HG03025 (cell line): ENCODE data around the gene RPA3.
"Not testable (repeated sequence)": the region's sequence is repeated elsewhere in the genome, so short reads cannot be mapped to it uniquely, and the experiment has no call there.

ENCODE experiments used
- ATAC-seq: cut with Tn5 transposase; IDR thresholded peaks from one replicate; pipeline ENCODE4 v1.9.1; 2021; ENCODE audit warnings: mild to moderate bottlenecking, moderate library complexity; ENCODE audit not compliant: unreplicated experiment, low FRiP score

RPA3 gene

DNA sequence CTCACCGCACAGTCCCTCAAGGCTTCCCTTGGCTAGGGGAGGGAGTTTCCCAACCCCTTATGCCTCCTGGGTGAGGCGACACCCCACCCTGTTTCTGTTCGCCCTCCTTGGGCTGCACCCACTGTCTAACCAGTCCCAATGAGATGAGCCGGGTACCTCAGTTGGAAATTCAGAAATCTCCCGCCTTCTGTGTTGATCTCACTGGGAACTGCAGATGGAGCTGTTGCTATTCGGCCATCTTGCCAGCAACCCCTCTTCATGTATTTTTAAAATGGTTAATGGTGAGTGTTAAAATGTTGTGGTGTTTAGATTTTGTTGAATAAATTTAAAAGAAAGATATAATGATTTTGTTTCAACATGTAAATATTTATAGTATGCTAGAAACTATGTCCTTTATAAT is 55.9 kb downstream of the RPA3 start:
- ATAC-seq: no peak

DNA sequence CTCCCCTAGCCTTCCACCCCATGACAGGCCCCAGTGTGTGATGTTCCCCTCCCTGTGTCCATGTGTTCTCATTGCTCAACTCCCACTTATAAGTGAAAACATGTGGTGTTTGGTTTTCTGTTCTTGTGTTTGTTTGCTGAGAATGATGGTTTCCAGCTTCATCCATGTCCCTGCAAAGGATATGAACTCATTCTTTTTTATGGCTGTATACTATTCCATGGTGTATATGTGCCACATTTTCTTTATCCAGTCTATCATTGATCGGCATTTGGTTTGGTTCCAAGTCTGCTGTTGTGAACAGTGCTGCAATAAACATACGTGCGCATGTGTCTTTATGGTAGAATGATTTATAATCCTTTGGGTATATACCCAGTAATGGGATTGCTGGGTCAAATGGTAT is 61.9 kb downstream of the RPA3 start:
- not testable (repeated sequence) for ATAC-seq

GRCh38 chr7:7654964-7655715 is 63.3 kb downstream of the RPA3 start:
- ATAC-seq: no peak

DNA sequence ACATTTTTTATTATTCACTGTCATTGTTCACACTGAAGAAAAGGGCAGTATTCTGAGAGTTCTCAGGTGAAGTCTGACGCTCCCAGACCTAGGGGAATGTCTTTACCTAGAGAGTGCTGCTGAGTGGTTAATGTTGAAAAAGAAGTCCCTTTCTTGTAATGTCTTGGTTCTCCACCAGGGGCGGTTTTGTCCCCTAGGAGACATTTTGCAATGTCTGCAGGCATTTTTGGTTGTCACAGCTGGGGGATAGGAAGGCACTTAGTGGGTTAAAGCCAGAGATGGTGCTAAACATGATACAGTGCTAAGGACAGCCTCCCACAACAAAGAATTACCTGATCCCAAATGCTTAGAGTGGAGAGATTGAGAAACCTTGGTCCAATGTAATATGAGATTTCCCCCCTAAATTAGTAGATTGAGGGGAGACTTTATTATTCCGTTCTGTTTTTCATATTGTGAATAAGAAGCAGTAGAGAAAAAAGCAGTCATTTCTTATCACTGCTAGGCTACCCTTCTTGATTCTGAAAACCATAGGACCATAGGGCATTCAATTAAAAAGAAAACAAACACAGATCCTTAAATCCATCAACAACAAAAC is 64.7 kb downstream of the RPA3 start:
- no peak for ATAC-seq

- no peak for ATAC-seq
These were observed 65.4 kb downstream of the RPA3 start for GRCh38 chr7:7652798-7653540.

DNA sequence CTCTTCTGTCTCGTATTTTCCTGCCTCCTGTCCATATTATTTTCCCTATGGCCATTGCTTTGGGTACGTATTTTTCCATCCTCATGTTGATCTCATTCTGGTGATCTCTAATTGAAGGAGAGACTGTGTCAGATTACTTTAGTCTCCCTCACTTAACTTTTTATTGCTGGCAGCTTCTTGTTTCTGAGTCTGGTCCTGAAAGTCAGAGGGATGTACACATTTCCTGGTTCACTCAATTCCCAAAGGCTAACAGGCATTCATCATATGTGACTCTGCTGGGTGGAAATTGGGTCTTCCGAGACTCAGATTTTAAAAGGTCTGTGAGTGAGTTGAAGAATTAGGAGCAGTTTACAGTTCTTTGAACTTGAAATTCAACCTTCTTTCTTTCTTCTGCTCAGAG is 66.9 kb downstream of the RPA3 start:
- ATAC-seq: no peak

DNA sequence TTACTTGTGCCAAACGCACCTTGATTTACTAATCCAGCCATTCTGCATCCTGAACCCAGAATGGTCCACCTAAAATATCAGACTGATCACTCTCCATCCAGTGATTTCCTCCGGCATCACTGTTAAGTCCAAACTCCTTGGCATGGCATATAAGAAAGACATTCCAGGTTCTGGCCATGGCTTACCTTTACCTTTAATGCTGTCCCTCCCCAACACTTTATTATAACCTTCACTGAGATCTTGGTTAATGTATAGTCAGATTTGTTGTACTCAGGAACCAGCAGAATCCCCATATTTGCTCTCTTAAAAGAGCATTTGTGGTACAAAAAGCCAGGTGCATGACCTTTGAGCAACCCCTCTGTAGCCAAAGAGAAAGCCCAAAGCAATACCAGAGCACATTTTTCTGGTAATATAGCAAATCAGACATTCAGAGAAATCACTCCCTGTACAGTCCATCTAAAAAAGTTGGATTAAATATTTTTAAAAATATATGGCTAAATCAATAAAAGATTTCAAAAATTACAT is 67.7 kb downstream of the RPA3 start:
- ATAC-seq: no peak

DNA sequence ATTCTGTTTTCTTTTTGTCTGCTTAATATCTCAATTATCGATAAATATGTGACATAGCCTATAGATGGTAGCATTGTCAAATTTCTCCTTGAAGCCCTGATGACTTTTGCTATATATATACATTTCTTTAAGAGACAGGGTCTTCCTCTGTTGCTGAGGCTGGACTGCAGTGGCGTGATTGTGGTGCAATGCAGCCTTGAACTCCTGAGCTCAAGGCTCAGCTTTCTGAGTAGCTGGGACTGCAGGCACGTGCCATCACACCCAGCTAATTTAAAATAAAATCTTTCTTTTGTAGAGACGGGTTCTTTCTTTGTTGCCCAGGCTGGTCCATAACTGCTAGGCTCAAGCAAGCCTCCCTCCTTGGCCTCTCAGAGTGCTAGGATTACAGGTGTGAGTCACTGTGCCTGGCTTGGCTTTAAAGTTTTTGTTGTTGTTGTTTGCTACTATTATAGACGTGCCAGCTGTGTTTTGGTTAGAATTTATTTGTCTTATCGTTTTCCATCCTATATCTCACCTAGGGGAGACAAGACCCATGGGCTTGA is 70.8 kb downstream of the RPA3 start:
- ATAC-seq: no peak

DNA sequence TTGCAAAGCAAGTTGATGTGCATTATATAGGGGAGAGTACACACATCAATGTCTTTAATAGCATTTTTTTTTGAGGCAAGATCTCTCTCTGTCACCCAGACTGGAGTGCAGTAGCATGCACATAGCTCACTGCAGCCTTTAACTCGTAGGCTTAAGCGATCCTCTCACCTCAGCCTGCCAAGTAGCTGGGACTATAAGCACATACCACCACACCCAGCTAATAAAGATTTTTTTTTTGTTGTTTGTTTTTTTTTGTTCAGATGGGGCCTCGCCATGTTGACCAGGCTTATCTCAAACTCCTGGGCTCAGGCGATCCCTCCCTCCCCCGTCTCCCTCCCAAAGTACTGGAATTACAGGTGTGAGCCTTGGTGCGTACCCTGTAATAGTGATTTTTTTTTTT is 76.3 kb downstream of the RPA3 start:
- ATAC-seq: no peak

GRCh38 chr7:7641129-7641663 is 77.2 kb downstream of the RPA3 start:
- peak; percentile 15 for ATAC-seq

- peak; percentile 97 for ATAC-seq
These were observed 77.9 kb downstream of the RPA3 start, which contains the start of gene UMAD1 for GRCh38 chr7:7640221-7641128. TSS of gene UMAD1 (plus strand) at chr7:7640752. CDS start at chr7:7673372, 32,620 bp downstream.

DNA sequence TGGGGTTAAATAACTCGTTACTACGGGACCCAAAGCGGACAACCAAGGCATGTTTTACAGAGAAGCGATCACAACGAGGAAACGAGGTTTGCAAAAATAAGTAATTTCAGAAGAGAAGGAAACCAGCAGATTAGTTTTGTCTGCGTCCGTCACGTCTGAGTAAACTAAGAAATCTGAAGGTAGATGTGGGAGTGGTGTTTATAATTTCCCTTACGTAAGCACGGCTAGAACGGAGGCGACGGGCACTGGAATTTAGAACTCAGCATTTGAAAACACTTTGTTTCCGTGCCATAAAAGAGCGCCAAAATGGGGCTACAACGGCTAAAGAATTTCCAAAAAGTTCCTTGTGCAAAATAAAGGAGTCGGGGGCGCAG is 78.6 kb downstream of the RPA3 start:
- ATAC-seq: no peak

- ATAC-seq: no peak
These were observed 79.0 kb downstream of the RPA3 start for GRCh38 chr7:7639421-7639820.

- ATAC-seq: no peak
These were observed 87.6 kb downstream of the RPA3 start for GRCh38 chr7:7630626-7631329.

- ATAC-seq: no peak
These were observed 89.9 kb downstream of the RPA3 start for GRCh38 chr7:7628476-7628875.

GRCh38 chr7:7620644-7621210 is 97.7 kb downstream of the RPA3 start:
- no peak for ATAC-seq

- no peak for ATAC-seq
These were observed 98.2 kb downstream of the RPA3 start for GRCh38 chr7:7620236-7620635.

GRCh38 chr7:7618410-7618809 is 100.0 kb downstream of the RPA3 start:
- ATAC-seq: no peak

- ATAC-seq: no peak
These were observed 100.9 kb downstream of the RPA3 start for GRCh38 chr7:7617550-7617949.
